Measurements from ENCODE around the gene EGFL6. TPM values are rescaled to one million over a fixed set of nuclear protein-coding genes. Genes with fewer than 3 reads are reported as not detected.

The EGFL6 gene
- total and polyA plus RNA-seq, 2 of the 4 experiments (the other 2 are of a cell fraction) = not detected

DNA sequence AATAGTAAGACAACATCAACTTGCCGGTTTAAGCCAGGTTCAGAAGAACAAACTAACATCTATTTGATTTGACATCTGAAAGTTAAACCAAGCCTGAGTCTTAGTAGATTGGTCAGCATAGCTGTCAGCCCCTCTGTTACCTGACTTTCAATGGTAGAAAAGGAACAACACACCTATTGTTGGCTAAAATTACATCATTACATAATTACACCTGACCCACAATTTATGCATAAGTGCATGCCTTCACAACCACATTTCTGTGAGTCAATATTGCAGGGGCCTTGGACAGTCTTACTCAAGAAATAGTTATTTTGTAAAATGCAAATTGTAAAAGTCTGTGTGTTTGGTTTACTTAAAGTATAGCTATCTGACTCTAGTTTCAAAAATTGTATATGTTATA lies 36.2 kb downstream of the EGFL6 start:
- in situ Hi-C loops (cut with MboI; ENCODE audit: low sequenced_read_pairs) = no loop called here

More for the DNA sequence above, 36.2 kb downstream of the EGFL6 start:
- H3K9me3 ChIP-seq (ENCODE audit: control insufficient read depth, insufficient read depth, low read length) = no peaks in the 10 kb centered on the region
- no peaks in the 10 kb centered on the region for H3K4me1 ChIP-seq (ENCODE audit: control insufficient read depth, insufficient read depth, low read length)
- no peaks in the 10 kb centered on the region for H4K20me1 ChIP-seq (ENCODE audit: insufficient read depth, low read length)
- no peak overlapping the region for H2AK9ac ChIP-seq (replicated peaks; ENCODE audit: low read depth, low read length, poor library complexity)
- ATAC-seq (ENCODE audit: low read depth) = no peak
- ChIA-PET CTCF (interaction anchor here (0.6 to 0.7 kb wide), 3 partner anchors 25 to 1618 kb away, joined by 3 to 6 read pairs (median 4); no protein-coding TSS in a partner anchor), POLR2A (ENCODE audit: unreplicated experiment) (no interaction called here)
- H2AK5ac ChIP-seq (ENCODE audit: low read depth, low read length) = no peak overlapping the region
- H3K79me1 ChIP-seq (ENCODE audit: low read depth in 1 of 2, low read length in 2 of 2) = no peaks in the 10 kb centered on the region
- no peak overlapping the region for H2BK20ac ChIP-seq (ENCODE audit: low read depth, low read length)
- no peak overlapping the region for H3K9ac ChIP-seq (ENCODE audit: low read depth, low read length)
- H3K4ac ChIP-seq (ENCODE audit: low read depth, low read length) = no peak overlapping the region
- H2BK5ac ChIP-seq (ENCODE audit: low read depth, low read length, poor library complexity, severe bottlenecking) = no peak overlapping the region
- no peak overlapping the region for H3K4me2 ChIP-seq (ENCODE audit: low read depth, low read length)
- TF ChIP-seq CEBPB (IDR thresholded peaks at IDR 0.05; ENCODE audit: low read depth, low read length) (no peak), BHLHE40 (IDR thresholded peaks at IDR 0.05; ENCODE audit: low read depth, low read length) (no peak), POLR2A (IDR thresholded peaks at IDR 0.05; ENCODE audit: low read depth, low read length) (no peak), NFE2L2 (IDR thresholded peaks at IDR 0.05; ENCODE audit: low read depth, low read length) (no peak), RFX5 (IDR thresholded peaks at IDR 0.05; ENCODE audit: low read depth, low read length) (no peak), RCOR1 (IDR thresholded peaks at IDR 0.05; ENCODE audit: insufficient replicate concordance, low read length) (no peak), MAZ (IDR thresholded peaks at IDR 0.05; ENCODE audit: borderline replicate concordance, low read depth, low read length) (no peak), FOS (IDR thresholded peaks at IDR 0.05; ENCODE audit: low read depth, low read length) (no peak), CHD1 (IDR thresholded peaks at IDR 0.05; ENCODE audit: low read depth, low read length) (no peak), RAD21 (IDR thresholded peaks at IDR 0.05; ENCODE audit: low read length) (no peak), SMC3 (IDR thresholded peaks at IDR 0.05; ENCODE audit: low read depth, low read length) (no peak), MAFK (IDR thresholded peaks at IDR 0.05; ENCODE audit: low read depth, low read length) (no peak), MXI1 (IDR thresholded peaks at IDR 0.05; ENCODE audit: borderline replicate concordance, low read depth, low read length) (no peak)
- H3K23ac ChIP-seq (ENCODE audit: low read depth, low read length) = no peak overlapping the region
- no peak overlapping the region for H3K18ac ChIP-seq (ENCODE audit: low read depth, low read length)
- WGBS, 2 experiments (ENCODE audit: extremely low coverage in 2 of 2, insufficient read length in 1 of 2) = no CpG with 5 or more reads among the region's 1 CpG
- DNase-seq = no peak
- no peaks in the 10 kb centered on the region for H3K36me3 ChIP-seq (ENCODE audit: control insufficient read depth, insufficient read depth, low read length)
- H3K27me3 ChIP-seq (ENCODE audit: control insufficient read depth, insufficient read depth, low read length) = peaks cover 15% of the 10 kb centered on the region
- H3K4me3 ChIP-seq (ENCODE audit: insufficient read depth, low read depth, low read length) = no peak overlapping the region
- no peaks in the 10 kb centered on the region for H3K9me1 ChIP-seq (ENCODE audit: insufficient read depth, low read length)
- H2BK120ac ChIP-seq (ENCODE audit: low read depth, low read length) = no peak overlapping the region
- no peak overlapping the region for H4K91ac ChIP-seq (ENCODE audit: insufficient read depth, low read depth, low read length)
- no peak overlapping the region for H4K5ac ChIP-seq (ENCODE audit: low read depth, low read length)
- no TSS peak for BruUV-seq (replicated peaks)
- no peak overlapping the region for H3K27ac ChIP-seq (ENCODE audit: insufficient read depth, low read length)
- dilution Hi-C loops (cut with HindIII; ENCODE audit: low sequenced_read_pairs, unreplicated experiment) = no loop called here
- H4K8ac ChIP-seq (ENCODE audit: low read depth in 2 of 2, low read length in 2 of 2) = no peak overlapping the region
- no peak overlapping the region for H2BK15ac ChIP-seq (ENCODE audit: low read depth, low read length)
- H3K14ac ChIP-seq (replicated peaks; ENCODE audit: low read depth, low read length) = no peak overlapping the region
- no peak overlapping the region for H2AFZ ChIP-seq (replicated peaks; ENCODE audit: low read length, poor library complexity)
- intact Hi-C loops (cut with micrococcal nuclease) = no loop called here
- no peak overlapping the region for H3K56ac ChIP-seq (ENCODE audit: extremely low read depth, insufficient read depth, low read length)

All from IMR-90 (cell line).